CD8-positive, alpha-beta memory T cell (primary cell): ENCODE results near the gene CLMN. TPM values are rescaled to one million over a fixed set of nuclear protein-coding genes. Genes with fewer than 3 reads are reported as not detected.

Experiments used
- CTCF ChIA-PET: fragments of 350-600 bp; sonication (Branson Sonifier 250); formaldehyde crosslinking; loops from one replicate; lab custom pipeline; 2021; ENCODE audit warnings: antibody characterized with exemption; lab: Charles Lee
- POLR2A ChIA-PET: fragments of 350-600 bp; sonication (Branson Sonifier 250); formaldehyde crosslinking; loops from one replicate; lab custom pipeline; 2021; ENCODE audit warnings: antibody characterized with exemption; lab: Charles Lee
- DNase-seq, 5 donors: peaks; one replicate each; pipeline versions ENCODE4 v3.0.0 to v3.0.0-alpha.2; 2020 to 2022; ENCODE audit warnings: mixed read lengths in 1 of 5
- H3K27ac ChIP-seq: one replicate; pipeline ENCODE4 v1.7.0; 2013; ENCODE audit warnings: low read depth, mild to moderate bottlenecking, low read length, moderate library complexity
- H3K27me3 ChIP-seq: 2 replicates; pipeline ENCODE4 v1.7.0; 2013; ENCODE audit warnings: low read length, mild to moderate bottlenecking; ENCODE audit not compliant: insufficient read depth, poor library complexity, severe bottlenecking
- H3K36me3 ChIP-seq: 2 replicates; pipeline ENCODE4 v1.7.0; 2013; ENCODE audit warnings: mild to moderate bottlenecking, low read length, moderate library complexity; ENCODE audit not compliant: insufficient read depth
- H3K4me1 ChIP-seq: 2 replicates; pipeline ENCODE4 v1.7.0; 2013; ENCODE audit warnings: mild to moderate bottlenecking, low read length, moderate library complexity; ENCODE audit not compliant: insufficient read depth
- H3K4me3 ChIP-seq: 2 replicates; pipeline ENCODE4 v1.7.0; 2013; ENCODE audit warnings: mild to moderate bottlenecking, low read length
- H3K9me3 ChIP-seq: 2 replicates; pipeline ENCODE4 v1.7.0; 2013; ENCODE audit warnings: mild to moderate bottlenecking, low read length
- H3K27ac Mint-ChIP-seq, 8 donors: one replicate each; pipeline ENCODE4 v1.8.0; 2020 to 2021; ENCODE audit warnings: mixed read lengths in 8 of 8, mild to moderate bottlenecking in 6 of 8, inconsistent platforms in 3 of 8, moderate library complexity in 3 of 8
- H3K27me3 Mint-ChIP-seq, 2 donors: one replicate each; pipeline ENCODE4 v1.8.0; 2020 to 2021; ENCODE audit warnings: mixed read lengths in 2 of 2, mild to moderate bottlenecking in 1 of 2, moderate library complexity in 1 of 2
- H3K36me3 Mint-ChIP-seq, 3 donors: one replicate each; pipeline ENCODE4 v1.8.0; 2020 to 2021; ENCODE audit warnings: mixed read lengths in 3 of 3, inconsistent platforms in 1 of 3, mild to moderate bottlenecking in 1 of 3
- H3K4me1 Mint-ChIP-seq, 3 donors: one replicate each; pipeline ENCODE4 v1.8.0; 2020 to 2021; ENCODE audit warnings: mixed read lengths in 3 of 3, inconsistent platforms in 1 of 3, mild to moderate bottlenecking in 1 of 3
- H3K4me3 Mint-ChIP-seq, 7 donors: one replicate each; pipeline ENCODE4 v1.8.0; 2020 to 2021; ENCODE audit warnings: mixed read lengths in 7 of 7, mild to moderate bottlenecking in 6 of 7, moderate library complexity in 4 of 7, inconsistent platforms in 2 of 7
- H3K9me3 Mint-ChIP-seq, 5 donors: one replicate each; pipeline ENCODE4 v1.8.0; 2020 to 2022; ENCODE audit warnings: mixed read lengths in 5 of 5, mild to moderate bottlenecking in 3 of 5, moderate library complexity in 2 of 5, inconsistent platforms in 1 of 5
- polyA plus RNA-seq: library from polyadenylated mRNA; unstranded; fragments of 300-500 nt; fragmentation: Illumina TruSeq; gene quantifications from one replicate; pipeline ENCODE4 v1.2.3, GENCODE V29; 2021
- total RNA-seq, 2 experiments: library from RNA; stranded (reverse); gene quantifications; one replicate each; pipeline ENCODE4 v1.2.3, GENCODE V29; 2021

CLMN gene
- total and polyA plus RNA-seq, 3 experiments from 2014 or later, result 0.15 to 0.72 (median 0.29) TPM

- H3K36me3 ChIP-seq, result no peaks in the 10 kb centered on the region
- H3K27me3 ChIP-seq, result no peaks in the 10 kb centered on the region
- H3K4me3 Mint-ChIP-seq, result no peak overlapping the region
- CTCF ChIA-PET, result no interaction called here
- H3K9me3 ChIP-seq, result no peaks in the 10 kb centered on the region
- H3K4me3 ChIP-seq, result no peak overlapping the region
- no peaks in the 10 kb centered on the region for H3K9me3 Mint-ChIP-seq
- H3K36me3 Mint-ChIP-seq, result no peaks in the 10 kb centered on the region
- no peak overlapping the region for H3K27ac ChIP-seq
- POLR2A ChIA-PET, result no interaction called here
- DNase-seq, result no peak
- no peaks in the 10 kb centered on the region for H3K4me1 ChIP-seq
- peak overlapping the region in 1 of 8 donors; percentile 86 for H3K27ac Mint-ChIP-seq
- H3K27me3 Mint-ChIP-seq, result peaks cover 7 to 8% of the 10 kb centered on the region in 2 donors
- H3K4me1 Mint-ChIP-seq, result no peaks in the 10 kb centered on the region
Observed at GRCh38 chr14:95281560-95282176, 38.0 kb downstream of the CLMN start.

- ChIA-PET POLR2A (no interaction called here), CTCF (no interaction called here)
- no peak for DNase-seq
- Mint-ChIP-seq H3K9me3 (no peaks in the 10 kb centered on the region), H3K4me3 (peak overlapping the region in 2 of 7 donors; percentile 14 to 37), H3K36me3 (no peaks in the 10 kb centered on the region), H3K4me1 (peaks cover 0 to 5% (median 0%) of the 10 kb centered on the region in 3 donors), H3K27ac (no peak overlapping the region), H3K27me3 (peaks cover 13 to 17% of the 10 kb centered on the region in 2 donors)
- Histone ChIP-seq H3K9me3 (no peaks in the 10 kb centered on the region), H3K4me1 (no peaks in the 10 kb centered on the region), H3K27ac (no peak overlapping the region), H3K36me3 (no peaks in the 10 kb centered on the region), H3K27me3 (no peaks in the 10 kb centered on the region), H3K4me3 (no peak overlapping the region)
Observed at GRCh38 chr14:95275494-95275893, 44.2 kb downstream of the CLMN start.

GRCh38 chr14:95274874-95275273, 44.8 kb downstream of the CLMN start:
- no peak for DNase-seq
- Mint-ChIP-seq H3K27me3 (peaks cover 13 to 17% of the 10 kb centered on the region in 2 donors), H3K4me3 (no peak overlapping the region), H3K36me3 (no peaks in the 10 kb centered on the region), H3K4me1 (peaks cover 0 to 5% (median 0%) of the 10 kb centered on the region in 3 donors), H3K27ac (no peak overlapping the region), H3K9me3 (no peaks in the 10 kb centered on the region)
- H3K9me3 ChIP-seq, result no peaks in the 10 kb centered on the region
- no peak overlapping the region for H3K27ac ChIP-seq
- ChIA-PET CTCF (no interaction called here), POLR2A (no interaction called here)
- H3K27me3 ChIP-seq, result no peaks in the 10 kb centered on the region
- H3K36me3 ChIP-seq, result no peaks in the 10 kb centered on the region
- no peaks in the 10 kb centered on the region for H3K4me1 ChIP-seq
- no peak overlapping the region for H3K4me3 ChIP-seq

GRCh38 chr14:95274279-95274678, 45.4 kb downstream of the CLMN start:
- H3K27me3 ChIP-seq, result no peaks in the 10 kb centered on the region
- DNase-seq, result no peak
- H3K4me3 ChIP-seq, result no peak overlapping the region
- no peak overlapping the region for H3K27ac ChIP-seq
- no peaks in the 10 kb centered on the region for H3K9me3 ChIP-seq
- peaks cover 9 to 17% of the 10 kb centered on the region in 2 donors for H3K27me3 Mint-ChIP-seq
- CTCF ChIA-PET, result no interaction called here
- H3K4me3 Mint-ChIP-seq, result no peak overlapping the region
- H3K4me1 Mint-ChIP-seq, result peaks cover 0 to 5% (median 0%) of the 10 kb centered on the region in 3 donors
- no peaks in the 10 kb centered on the region for H3K36me3 ChIP-seq
- no peak overlapping the region for H3K27ac Mint-ChIP-seq
- POLR2A ChIA-PET, result no interaction called here
- H3K36me3 Mint-ChIP-seq, result no peaks in the 10 kb centered on the region
- H3K9me3 Mint-ChIP-seq, result no peaks in the 10 kb centered on the region
- no peaks in the 10 kb centered on the region for H3K4me1 ChIP-seq

- ChIA-PET POLR2A (no interaction called here), CTCF (no interaction called here)
- H3K4me3 ChIP-seq, result no peak overlapping the region
- no peak overlapping the region for H3K4me3 Mint-ChIP-seq
- no peaks in the 10 kb centered on the region for H3K27me3 ChIP-seq
- no peak for DNase-seq
- no peak overlapping the region for H3K27ac ChIP-seq
- H3K27ac Mint-ChIP-seq, result peak overlapping the region in 1 of 8 donors; percentile 41
- H3K9me3 ChIP-seq, result no peaks in the 10 kb centered on the region
- H3K4me1 Mint-ChIP-seq, result peaks cover 0 to 5% (median 0%) of the 10 kb centered on the region in 3 donors
- no peaks in the 10 kb centered on the region for H3K36me3 Mint-ChIP-seq
- H3K4me1 ChIP-seq, result no peaks in the 10 kb centered on the region
- peaks cover 9 to 17% of the 10 kb centered on the region in 2 donors for H3K27me3 Mint-ChIP-seq
- no peaks in the 10 kb centered on the region for H3K9me3 Mint-ChIP-seq
- H3K36me3 ChIP-seq, result no peaks in the 10 kb centered on the region
Observed at GRCh38 chr14:95273001-95273978, 46.4 kb downstream of the CLMN start.

GRCh38 chr14:95272057-95272456, 47.7 kb downstream of the CLMN start:
- Mint-ChIP-seq H3K4me3 (no peak overlapping the region), H3K9me3 (no peaks in the 10 kb centered on the region), H3K27ac (no peak overlapping the region), H3K27me3 (peaks cover 9 to 15% of the 10 kb centered on the region in 2 donors), H3K36me3 (no peaks in the 10 kb centered on the region), H3K4me1 (peaks cover 4 to 11% (median 6%) of the 10 kb centered on the region in 3 donors)
- Histone ChIP-seq H3K27me3 (no peaks in the 10 kb centered on the region), H3K36me3 (no peaks in the 10 kb centered on the region), H3K4me1 (no peaks in the 10 kb centered on the region), H3K27ac (no peak overlapping the region), H3K9me3 (no peaks in the 10 kb centered on the region), H3K4me3 (no peak overlapping the region)
- ChIA-PET POLR2A (no interaction called here), CTCF (no interaction called here)
- DNase-seq, result no peak

GRCh38 chr14:95270203-95270602, 49.5 kb downstream of the CLMN start:
- Mint-ChIP-seq H3K4me3 (no peak overlapping the region), H3K4me1 (peaks cover 8 to 22% (median 20%) of the 10 kb centered on the region in 3 donors), H3K27ac (no peak overlapping the region), H3K9me3 (no peaks in the 10 kb centered on the region), H3K27me3 (peaks cover 7 to 12% of the 10 kb centered on the region in 2 donors), H3K36me3 (no peaks in the 10 kb centered on the region)
- CTCF ChIA-PET, result no interaction called here
- no peaks in the 10 kb centered on the region for H3K27me3 ChIP-seq
- no peak overlapping the region for H3K4me3 ChIP-seq
- POLR2A ChIA-PET, result no interaction called here
- H3K9me3 ChIP-seq, result no peaks in the 10 kb centered on the region
- no peaks in the 10 kb centered on the region for H3K4me1 ChIP-seq
- DNase-seq, result no peak
- H3K27ac ChIP-seq, result no peak overlapping the region
- H3K36me3 ChIP-seq, result no peaks in the 10 kb centered on the region

- no peaks in the 10 kb centered on the region for H3K9me3 Mint-ChIP-seq
- H3K27ac Mint-ChIP-seq, result no peak overlapping the region
- Histone ChIP-seq H3K9me3 (no peaks in the 10 kb centered on the region), H3K4me3 (no peak overlapping the region), H3K36me3 (no peaks in the 10 kb centered on the region), H3K4me1 (no peaks in the 10 kb centered on the region), H3K27ac (no peak overlapping the region), H3K27me3 (no peaks in the 10 kb centered on the region)
- peaks cover 8 to 13% of the 10 kb centered on the region in 2 donors for H3K27me3 Mint-ChIP-seq
- H3K4me3 Mint-ChIP-seq, result no peak overlapping the region
- ChIA-PET POLR2A (no interaction called here), CTCF (no interaction called here)
- peaks cover 8 to 23% (median 22%) of the 10 kb centered on the region in 3 donors for H3K4me1 Mint-ChIP-seq
- no peak for DNase-seq
- no peaks in the 10 kb centered on the region for H3K36me3 Mint-ChIP-seq
Observed at GRCh38 chr14:95269493-95269892, 50.2 kb downstream of the CLMN start.
